OCI-M2 (cell line): ENCODE measurements around the gene ANKRD29.

Source experiments
- DNase-seq: peaks from one replicate; lab custom pipeline; 2025; ENCODE audit not compliant: unreplicated experiment; lab: John Stamatoyannopoulos, UW

The ANKRD29 gene, protein sequence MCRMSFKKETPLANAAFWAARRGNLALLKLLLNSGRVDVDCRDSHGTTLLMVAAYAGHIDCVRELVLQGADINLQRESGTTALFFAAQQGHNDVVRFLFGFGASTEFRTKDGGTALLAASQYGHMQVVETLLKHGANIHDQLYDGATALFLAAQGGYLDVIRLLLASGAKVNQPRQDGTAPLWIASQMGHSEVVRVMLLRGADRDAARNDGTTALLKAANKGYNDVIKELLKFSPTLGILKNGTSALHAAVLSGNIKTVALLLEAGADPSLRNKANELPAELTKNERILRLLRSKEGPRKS

DNA sequence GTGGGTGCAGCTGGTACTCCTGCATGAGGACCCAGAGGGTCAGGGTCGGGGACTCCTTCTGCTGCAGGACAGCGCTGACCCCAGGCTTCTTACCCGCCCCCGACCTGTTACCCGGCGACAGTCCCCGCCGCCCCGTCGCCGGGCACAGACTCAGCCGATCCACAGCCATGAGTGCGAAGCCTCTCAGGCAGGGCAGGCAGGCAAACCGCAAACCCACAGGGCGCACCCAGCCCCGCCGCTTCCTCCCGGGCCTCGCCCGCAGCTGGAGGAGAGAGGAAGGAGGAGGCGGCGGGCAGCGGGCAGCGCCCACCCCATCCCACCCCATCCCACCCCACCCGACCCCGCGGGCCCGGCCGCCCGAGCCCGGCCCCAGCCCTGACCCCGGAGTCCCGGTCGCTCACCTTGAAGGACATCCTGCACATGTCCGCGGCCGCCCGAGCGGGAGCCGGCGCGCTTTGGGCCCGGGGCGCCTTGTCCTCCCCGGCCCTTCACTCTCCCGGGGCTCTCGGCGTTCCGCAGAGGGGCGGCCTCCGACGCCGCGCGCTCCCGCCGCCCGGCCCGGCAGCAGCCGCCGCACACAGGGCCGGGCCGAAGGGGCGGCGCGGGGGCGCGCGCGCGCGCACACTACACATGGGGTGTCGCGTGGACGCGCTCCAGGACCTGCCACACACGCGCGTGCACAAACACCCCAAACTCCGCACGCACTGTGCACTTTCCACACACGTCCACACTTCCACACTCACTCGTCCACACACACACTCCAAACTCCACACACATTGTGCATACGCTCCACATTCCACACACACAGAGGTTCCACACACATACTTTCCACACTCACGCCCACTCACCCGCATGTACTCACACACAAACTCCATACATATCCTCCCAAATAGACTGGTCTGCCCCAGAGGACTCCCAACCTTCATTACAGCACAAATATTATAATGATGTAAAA is at the start of gene ANKRD29:
Gene ANKRD29 (minus strand): TSS at position 603 of the 955 bp plus-strand sequence. CDS start 181 bp downstream, at position 422.
- no peak for DNase-seq

DNA sequence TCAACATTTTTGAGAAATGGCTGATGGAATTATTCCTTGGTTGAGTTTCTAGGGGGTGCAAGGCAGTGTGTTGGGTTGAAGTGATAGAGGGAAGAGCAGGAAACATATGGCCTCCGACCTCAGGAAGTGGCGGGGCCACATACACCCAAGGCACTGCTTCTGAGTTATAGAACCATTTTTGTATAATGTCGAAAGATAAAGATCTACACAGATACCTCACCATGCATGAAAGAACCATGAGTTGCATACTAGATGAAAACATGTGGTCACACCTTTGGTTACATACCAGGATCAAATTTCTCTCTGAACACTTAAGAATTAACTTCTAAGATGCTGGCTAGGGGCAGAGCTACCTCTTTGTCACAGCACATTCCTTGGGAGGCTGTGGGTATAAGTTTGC is 49.7 kb upstream of the ANKRD29 start:
- DNase-seq, result no peak

DNA sequence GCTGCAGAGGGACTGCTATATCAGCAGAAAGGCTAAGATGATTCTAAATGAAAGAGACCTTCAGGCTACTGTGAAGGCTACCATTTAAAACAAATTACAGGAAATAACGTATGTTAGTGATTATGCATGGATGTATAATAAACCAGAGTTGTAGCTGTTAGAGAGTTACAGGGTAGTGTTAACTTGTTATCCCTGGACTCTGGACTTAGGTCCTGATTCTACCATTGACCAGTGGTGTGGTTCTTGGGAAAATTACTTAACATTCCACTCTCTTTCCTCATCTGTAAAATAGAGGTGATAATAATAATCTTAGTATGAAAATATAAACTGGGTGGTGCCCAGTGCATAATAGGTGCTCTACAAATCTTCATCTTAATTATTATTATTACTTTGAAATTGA is 48.7 kb upstream of the ANKRD29 start:
- DNase-seq, result no peak

DNA sequence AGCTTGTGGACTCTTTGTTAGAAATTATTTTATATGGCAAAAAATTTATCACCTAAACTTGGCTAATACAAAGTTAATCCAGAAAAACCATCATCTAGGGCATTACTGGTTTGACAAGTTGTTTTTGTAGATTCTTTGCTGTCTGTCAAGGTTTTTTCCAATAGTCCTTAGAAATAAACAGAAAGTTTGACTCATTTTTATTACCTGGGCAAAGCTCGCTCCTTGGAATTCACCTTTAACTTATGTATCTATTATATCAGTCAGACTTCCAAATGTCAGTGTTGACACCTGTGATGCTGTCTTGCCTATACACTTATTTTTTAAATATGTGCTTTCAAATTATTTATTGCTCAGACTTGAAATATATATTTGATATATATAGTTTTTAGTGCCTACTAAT is 48.2 kb upstream of the ANKRD29 start:
- DNase-seq, result no peak

DNA sequence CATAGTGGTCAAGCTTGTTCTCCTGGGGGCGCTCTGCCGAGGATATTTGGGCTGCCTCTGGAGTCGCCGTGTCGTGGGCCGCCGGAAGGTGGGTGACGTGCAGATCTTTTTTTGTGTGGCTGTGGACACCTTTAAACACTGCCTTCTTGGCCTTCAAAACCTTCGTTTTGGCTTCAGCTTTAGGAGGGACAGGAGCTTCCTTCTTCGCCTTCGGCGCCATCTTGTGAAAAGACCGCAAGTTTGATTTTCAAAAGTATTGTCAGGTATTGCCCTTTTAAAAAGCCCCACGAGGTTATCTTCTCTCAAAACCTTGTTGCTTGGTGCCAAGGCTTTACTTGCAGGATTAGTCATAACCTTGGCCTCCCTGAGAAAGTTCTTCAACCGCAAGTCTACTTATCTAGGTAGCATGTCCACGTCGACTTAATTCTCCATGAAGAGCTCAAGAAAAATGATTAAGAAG is 47.4 kb upstream of the ANKRD29 start:
- no peak for DNase-seq

DNA sequence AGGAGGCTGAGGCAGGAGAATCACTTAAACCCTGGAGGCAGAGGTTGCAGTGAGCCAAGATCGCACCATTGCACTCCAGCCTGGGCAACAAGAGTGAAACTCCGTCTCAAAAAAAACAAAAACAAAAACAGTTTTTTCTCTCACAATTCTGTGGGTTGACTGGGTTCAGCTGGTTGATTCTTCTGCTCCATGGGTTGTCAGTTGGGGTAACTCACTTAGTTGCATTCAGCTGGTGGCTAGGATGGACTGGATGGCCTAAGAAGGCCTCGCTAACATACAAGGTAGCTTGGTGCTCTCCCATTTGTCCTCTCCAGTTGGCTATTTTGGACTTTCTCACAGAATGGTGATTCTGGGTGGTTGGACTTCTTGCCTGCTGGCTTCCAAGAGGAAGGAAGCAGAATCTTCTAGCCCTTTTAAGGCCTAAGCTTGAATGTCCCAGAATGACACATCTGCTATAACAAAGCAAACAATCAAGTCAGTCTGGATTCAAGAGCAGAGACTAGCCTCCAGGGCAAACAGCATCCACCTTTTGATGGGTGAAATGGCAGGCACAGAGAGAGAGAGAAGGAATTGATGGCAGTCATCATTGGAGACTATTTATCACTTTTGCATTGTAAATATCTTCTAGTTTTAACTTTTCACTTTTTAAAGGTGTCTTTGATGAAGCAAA is 44.4 kb upstream of the ANKRD29 start:
- no peak for DNase-seq

DNA sequence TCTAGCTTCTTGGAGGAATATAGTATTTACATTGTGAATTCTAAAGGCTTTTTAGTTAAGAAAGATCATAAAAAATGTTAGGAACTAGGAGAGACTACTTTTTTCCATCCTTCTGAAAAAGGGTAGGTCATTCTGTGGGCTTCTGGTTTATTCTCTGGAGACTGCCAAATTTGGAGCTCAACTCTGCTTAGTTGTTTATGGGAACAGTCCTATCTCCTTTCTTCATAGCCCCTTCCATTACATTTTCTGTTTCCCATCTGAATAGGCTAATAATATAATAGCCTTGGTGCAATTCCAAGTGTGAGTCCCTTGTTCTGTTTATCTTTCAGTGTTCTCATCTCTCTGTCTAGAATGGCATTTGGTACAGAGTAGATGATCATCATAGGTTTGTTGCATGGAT is 42.1 kb upstream of the ANKRD29 start:
- no peak for DNase-seq

DNA sequence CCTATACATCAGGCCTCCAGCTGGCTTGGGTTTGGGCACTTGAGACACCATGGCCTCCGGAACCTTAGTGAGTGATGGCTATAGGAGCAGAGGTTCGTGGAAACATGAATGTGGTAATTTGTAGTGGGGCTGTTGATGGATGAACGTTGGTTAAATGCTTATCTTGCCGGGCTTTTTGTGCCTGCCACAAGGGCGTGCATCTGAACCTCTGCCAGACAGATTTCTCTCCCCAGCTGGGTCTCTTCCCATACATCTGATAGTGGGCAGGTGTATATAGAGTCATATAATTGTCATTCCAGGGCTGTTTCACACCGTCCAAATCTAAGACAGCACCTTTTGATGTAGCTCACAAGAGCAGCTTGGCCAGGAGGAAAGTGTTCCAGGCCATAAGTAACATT is 41.3 kb upstream of the ANKRD29 start:
- DNase-seq, result no peak

DNA sequence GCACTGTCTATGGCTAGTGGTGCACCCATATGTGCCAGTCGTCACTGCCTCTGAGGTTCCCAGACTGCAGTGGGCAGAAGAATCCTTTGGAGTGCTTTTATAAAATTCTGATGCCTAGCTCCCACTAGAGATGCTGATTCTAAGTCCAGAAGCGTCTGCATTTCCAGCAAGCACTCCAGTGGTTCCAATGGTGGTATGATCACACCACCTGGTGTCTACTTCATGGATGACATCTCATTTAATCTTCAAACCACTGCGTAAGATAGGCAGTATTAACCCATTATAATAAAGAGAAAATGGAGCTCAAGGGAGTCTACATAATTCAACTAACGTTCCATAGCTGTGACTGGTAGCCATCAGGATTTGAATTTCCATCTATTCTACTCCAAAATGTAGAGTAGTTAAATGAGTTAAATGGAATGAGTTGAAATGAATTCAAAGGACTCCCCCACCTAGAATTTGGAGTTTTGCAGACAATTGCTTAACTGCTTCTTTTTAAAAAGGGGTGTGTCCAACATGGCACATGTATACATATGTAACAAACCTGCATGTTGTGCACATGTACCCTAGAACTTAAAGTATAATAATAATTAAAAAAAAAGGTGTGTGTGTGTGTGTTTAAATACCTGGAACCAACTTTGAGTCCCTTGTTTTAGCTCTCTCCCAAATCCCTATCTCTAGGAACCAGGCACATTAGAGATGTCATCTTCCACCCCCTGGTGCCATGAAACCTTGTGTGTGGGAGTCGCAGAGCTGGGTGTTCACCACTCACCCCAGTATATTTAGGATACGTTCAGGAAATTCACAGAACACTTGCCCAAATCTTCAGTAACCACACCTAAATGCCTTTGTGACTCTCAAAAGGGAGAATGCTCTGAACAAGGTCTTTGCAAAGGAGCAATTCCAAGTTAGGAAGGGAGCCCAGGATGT is 40.6 kb upstream of the ANKRD29 start:
- DNase-seq, result no peak

DNA sequence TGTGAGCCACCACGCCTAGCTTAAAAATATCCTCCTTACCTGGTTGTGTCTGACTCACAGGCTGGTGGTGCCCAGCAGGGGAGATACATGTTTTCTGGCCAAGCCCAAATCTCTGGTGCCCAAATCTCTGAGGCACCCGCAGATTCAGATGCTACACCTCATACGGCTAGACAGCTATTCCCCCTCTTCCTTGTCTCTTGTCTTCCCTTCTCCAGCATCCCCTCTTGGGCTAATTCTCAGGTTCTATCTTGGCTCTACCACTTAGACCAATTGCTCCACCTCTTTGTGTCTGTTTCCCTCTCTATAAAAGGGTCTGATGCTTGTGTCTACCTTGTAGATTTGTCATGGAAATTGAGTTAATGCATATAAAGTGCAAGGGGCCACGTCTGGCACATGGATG is 39.9 kb upstream of the ANKRD29 start:
- DNase-seq, result no peak

DNA sequence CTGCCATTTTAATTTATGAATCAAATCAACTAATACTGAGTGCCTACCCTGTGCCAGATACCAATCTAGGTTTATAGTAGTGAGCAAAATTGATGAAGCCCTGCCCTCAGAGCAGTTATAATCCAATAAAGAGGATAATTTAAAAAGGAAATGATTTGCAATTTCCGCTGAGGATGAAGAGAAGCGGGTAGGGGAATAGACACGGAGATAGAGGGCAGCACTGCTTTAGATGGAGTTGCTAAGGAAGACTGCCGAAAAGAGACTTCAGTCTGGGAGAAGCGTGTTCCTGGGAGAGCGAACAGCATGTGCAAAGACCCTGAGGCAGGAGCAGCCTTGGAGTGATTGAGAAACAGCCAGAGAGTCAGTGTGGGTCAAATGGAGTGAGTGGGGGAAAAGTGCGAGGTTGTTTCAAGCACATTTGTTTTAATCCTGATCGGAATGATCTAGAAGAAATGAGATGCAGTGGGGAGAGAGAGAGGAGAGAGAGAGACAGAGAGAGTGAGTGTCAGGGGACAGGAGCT is 38.9 kb upstream of the ANKRD29 start:
- DNase-seq, result no peak

DNA sequence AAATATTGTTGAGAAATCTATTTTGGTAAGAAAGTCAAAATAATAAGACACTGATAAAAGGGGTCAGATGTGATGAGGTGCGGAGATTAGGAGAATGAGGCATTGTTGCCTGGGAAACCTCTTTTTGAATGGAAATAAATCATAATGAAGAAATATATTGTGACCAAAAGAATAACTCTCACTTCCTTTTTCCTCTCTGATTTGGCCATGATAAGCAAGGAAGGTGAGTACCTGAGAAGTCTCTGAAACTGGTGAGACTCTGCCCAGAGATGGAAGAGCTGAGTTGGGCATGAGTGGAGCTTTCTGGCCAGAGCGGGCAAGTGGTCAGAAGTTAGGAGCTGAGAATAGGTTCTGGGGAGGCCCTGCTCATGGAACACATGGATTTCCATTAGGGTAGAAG is 38.3 kb upstream of the ANKRD29 start:
- DNase-seq, result no peak

DNA sequence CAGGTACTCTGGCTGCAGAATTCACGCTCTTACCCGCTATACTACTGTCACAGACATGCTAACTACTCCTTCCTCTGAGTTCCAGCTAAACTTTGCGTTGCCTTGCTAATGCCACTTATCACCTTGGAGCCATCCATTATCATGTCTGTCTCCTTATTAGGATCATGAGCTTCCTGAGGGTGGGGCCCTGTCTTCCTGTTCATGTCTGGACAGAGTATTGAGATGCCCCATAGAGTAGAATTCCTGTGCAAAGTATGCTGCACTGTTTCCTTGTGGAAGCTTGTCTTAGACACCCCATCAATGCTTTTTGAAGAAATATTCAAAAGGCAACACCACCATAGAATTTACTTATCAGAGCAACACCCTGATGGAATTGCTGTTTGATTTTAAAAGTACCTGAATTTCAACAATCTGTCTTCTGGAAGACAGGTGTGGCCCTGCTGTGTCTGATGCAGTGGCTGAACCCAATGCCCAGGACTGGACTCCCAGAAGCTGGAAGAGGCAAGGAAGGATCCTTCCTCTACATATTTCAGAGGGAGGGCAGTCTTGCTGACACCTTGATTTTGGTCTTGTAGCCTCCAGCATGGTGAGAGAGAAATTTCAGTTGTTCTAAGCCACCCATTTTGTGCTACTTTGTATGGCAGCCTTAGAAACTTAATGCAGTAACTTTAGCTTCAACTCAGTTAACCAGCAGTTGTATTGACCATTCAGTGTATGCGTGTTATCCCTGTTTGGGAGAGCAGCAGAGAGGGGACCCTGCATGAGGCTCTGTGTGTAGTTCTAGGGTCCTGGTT is 32.1 kb upstream of the ANKRD29 start:
- DNase-seq, result no peak

DNA sequence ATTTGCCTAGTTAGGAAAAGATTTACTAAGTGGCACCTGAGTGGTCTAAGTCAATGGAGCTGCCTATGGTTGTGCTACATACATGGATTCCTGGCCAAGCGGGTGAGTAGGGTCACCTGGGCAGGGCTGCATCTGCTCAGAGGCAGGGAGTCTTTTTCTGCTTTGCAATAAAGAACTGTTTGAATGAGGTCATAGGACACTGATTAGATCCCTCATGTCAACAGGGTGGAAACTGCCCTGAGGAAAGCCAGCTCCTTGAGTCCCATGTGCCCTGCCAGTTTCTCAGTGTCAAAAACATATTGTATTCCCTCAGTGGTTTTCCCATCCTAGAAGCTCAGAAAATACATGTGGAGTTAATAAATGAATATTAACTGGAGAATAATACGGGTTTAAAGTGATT is 31.1 kb upstream of the ANKRD29 start:
- DNase-seq, result no peak

DNA sequence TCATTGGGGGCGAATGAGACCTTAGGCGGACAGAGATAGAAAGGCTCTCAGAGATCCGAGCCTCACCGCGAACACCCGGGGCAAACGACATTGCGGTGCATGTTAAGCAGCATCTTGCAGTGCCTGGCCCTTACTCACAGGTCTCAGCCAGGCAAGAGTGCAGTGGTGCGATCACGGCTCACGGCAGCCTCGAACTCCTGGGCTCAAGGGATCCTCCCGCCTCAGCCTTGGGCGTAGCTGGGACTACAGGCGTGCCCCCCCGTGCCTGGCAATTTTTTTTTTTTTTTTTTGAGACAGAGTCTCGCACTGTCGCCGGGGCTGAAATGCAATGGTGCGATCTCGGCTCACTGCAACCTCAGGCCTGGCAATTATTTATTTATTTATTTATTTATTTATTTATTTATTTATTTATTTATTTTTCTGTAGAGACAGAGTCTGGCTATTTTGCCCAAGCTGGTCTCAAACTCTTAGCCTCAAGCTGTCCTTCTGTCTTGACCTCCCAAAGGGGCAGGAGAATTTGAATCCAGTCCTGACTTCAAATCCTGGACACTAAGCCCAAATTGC is 27.9 kb upstream of the ANKRD29 start:
- DNase-seq, result no peak

DNA sequence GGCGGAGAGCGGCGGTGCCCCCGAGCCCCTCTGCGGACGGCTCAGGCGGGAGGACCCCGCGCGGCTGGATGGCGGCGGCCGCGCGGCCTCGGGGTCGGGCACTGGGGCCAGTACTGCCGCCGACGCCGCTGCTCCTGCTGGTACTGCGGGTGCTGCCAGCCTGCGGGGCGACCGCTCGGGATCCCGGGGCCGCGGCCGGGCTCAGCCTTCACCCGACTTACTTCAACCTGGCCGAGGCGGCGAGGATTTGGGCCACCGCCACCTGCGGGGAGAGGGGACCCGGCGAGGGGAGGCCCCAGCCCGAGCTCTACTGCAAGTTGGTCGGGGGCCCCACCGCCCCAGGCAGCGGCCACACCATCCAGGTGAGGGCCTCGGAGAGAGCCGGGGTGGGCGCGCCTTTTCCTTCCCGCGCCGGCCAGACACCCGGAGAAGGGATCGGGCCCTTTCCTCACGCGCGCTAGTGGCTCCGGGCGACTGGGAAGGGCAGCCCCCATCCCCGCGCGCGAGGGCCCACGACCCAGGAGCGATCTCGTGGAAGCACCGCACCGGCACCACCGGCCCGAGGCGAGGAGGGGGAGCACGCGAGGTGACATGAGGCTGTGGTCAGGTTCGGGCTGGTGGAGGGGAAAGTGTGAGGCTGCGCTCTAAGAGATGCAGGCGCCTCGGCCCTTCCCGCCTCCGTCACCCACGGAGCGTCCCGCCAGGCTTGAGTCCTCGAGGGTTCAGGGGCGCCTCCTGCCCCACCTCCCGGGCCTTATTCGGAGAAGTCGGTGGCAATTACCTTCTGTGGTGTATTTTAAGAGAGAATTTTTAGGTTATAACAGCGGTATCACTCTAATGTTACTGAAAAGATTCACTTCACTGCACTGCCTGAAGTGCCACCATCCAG is 27.1 kb upstream of the ANKRD29 start:
- DNase-seq, result no peak

DNA sequence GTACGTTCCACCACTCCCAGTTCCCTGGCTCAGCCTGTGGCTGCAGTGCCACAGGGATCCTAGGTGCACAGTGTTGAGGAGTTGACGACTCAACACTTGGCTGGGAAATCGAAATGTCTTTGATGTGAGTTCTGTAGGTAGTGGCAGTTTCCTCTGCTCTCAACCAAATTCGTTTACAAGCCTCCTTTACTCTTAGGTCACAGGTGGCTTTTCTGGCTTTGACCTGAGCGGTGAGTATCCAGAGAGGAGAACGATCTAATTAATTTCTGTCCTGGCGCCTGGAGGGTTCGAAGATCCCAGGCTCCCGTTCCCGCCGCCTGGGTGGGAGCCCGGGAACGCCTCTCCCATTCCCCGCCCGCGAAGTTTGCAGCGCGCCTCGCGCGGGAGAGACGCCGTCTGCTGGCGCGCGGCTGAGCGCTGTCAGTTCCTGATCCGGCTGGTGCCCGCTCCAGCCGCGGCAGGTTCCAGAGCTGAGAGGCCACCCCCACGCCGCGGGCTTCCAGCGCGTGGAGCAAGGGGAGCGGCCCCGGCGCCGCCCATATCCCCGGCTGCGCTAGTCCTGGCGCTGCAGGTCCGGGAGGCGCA is 26.4 kb upstream of the ANKRD29 start, which contains the start of gene LAMA3:
Gene LAMA3 (plus strand): TSS at position 423 of the 585 bp plus-strand sequence. CDS start 231 bp downstream, outside the sequence.
- DNase-seq, result no peak

DNA sequence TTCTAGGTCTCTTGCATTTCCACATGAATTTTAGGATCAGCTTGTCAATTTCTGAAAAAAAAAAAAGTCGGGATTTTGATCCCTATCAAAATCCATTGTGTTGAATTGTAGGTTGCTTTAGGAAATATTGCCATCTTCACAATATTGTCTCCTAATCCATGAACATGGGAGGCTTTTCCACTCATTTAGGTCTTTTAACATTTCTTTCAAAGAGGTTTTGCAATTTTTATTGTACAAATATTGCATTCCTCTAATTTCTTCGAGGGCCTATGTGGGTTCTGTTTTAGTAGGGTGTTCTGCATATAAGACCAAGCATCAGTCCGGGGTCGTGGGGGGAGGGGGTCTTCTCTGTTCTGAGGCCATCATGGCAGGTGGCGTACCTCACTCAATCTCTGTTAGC is 25.8 kb upstream of the ANKRD29 start:
- no peak for DNase-seq
